Brain microvascular endothelial cell (primary cell): ENCODE measurements around the gene USB1.

Source experiments
- DNase-seq: peaks from one replicate; pipeline ENCODE4 v3.0.0-alpha.2; 2020
- H3K27ac ChIP-seq: fragments of 250-450 bp; sonication (Bioruptor Pico); 2 replicates; pipeline ENCODE4 v1.5.1; 2020; ENCODE audit warnings: mild to moderate bottlenecking, moderate library complexity
- H3K27me3 ChIP-seq: fragments of 250-450 bp; sonication (Bioruptor Pico); replicated peaks from 2 replicates; pipeline ENCODE4 v1.5.1; 2020; ENCODE audit warnings: mild to moderate bottlenecking
- H3K36me3 ChIP-seq: fragments of 250-450 bp; sonication (Bioruptor Pico); replicated peaks from 2 replicates; pipeline ENCODE4 v1.5.1; 2020; ENCODE audit warnings: mild to moderate bottlenecking
- H3K4me3 ChIP-seq: 2 replicates; pipeline ENCODE4 v1.5.1; 2011; ENCODE audit warnings: low read depth, mild to moderate bottlenecking, control low read depth, low read length, moderate library complexity
- CTCF ChIP-seq: IDR thresholded peaks from 2 replicates; pipeline ENCODE4 v1.5.1; 2011; ENCODE audit warnings: low read depth, mild to moderate bottlenecking, moderate library complexity, low read length, control low read depth, inconsistent platforms; ENCODE audit errors: missing control alignments
- in situ Hi-C: cut with HindIII; loops from 2 replicates; pipeline ENCODE4 v1.10.0; 2017; ENCODE audit warnings: low sequenced_read_pairs, low pct_ligation_motif_present

Gene USB1

GRCh38 chr16:58037365-58038057 lies 36.3 kb downstream of the USB1 start:
- Histone ChIP-seq H3K4me3 (no peak overlapping the region), H3K36me3 (no peaks in the 10 kb centered on the region), H3K27me3 (no peaks in the 10 kb centered on the region), H3K27ac (no peak overlapping the region)
- in situ Hi-C loops = no loop called here
- no peak for TF ChIP-seq CTCF
- no peak for DNase-seq

- Histone ChIP-seq H3K36me3 (no peaks in the 10 kb centered on the region), H3K27me3 (no peaks in the 10 kb centered on the region), H3K4me3 (no peak overlapping the region), H3K27ac (no peak overlapping the region)
- in situ Hi-C loops = no loop called here
- no peak for DNase-seq
- no peak for TF ChIP-seq CTCF
Observed at GRCh38 chr16:58038219-58038641, 37.0 kb downstream of the USB1 start.

GRCh38 chr16:58039829-58040495 lies 38.8 kb downstream of the USB1 start:
- Histone ChIP-seq H3K27ac (no peak overlapping the region), H3K27me3 (no peaks in the 10 kb centered on the region), H3K36me3 (no peaks in the 10 kb centered on the region), H3K4me3 (no peak overlapping the region)
- TF ChIP-seq CTCF = no peak
- no peak for DNase-seq
- in situ Hi-C loops = no loop called here

DNA sequence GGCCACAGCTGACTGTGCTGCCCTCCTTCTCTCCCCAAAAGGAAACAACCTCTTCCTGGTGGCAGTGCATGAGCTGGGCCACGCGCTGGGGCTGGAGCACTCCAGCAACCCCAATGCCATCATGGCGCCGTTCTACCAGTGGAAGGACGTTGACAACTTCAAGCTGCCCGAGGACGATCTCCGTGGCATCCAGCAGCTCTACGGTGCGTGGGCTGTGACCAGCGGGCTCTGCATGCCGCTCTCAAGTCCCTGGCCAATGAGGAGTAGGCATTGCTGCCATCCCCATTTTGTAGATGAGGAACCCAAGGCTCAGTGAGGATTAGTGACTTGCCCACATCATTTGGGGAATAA lies 39.3 kb downstream of the USB1 start:
- DNase-seq = no peak
- Histone ChIP-seq H3K27ac (no peak overlapping the region), H3K4me3 (no peak overlapping the region), H3K36me3 (no peaks in the 10 kb centered on the region), H3K27me3 (no peaks in the 10 kb centered on the region)
- in situ Hi-C loops = no loop called here
- TF ChIP-seq CTCF = no peak

- in situ Hi-C loops = no loop called here
- no peaks in the 10 kb centered on the region for H3K27me3 ChIP-seq
- no peaks in the 10 kb centered on the region for H3K36me3 ChIP-seq
- no peak for TF ChIP-seq CTCF
- H3K4me3 ChIP-seq = no peak overlapping the region
- DNase-seq = no peak
- H3K27ac ChIP-seq = no peak overlapping the region
Observed at GRCh38 chr16:58040945-58041627, 39.9 kb downstream of the USB1 start.
